ENCODE results near the gene KICS2. TPM values are rescaled to one million over a fixed set of nuclear protein-coding genes. Genes with fewer than 3 reads are reported as not detected.

KICS2 gene
- polyA plus RNA-seq, 3 donors, result 2.7 to 5.5 (median 3.5) TPM

DNA sequence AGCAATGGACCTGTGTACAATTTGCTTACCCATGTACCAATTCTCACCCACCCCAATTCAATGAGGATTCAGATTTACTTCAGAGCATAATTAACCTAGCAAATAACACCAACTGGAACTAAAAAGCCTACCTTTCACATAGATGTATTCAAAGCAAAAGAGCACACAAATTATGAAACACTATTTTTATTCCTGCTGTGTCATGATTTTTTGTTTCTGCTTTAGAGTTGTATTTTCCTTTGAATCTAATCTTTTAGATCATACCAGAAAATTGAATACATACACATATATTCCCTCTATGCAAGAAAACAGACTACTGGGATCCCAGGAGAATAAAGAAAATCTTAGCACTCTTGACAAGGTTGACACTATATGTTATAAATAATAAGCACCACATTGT lies 5.9 kb downstream of the KICS2 start:
- intact Hi-C loops (cut with micrococcal nuclease), result no loop called here
- Histone ChIP-seq H3K4me2 (replicated peaks; ENCODE audit: extremely low read depth, low read length, poor library complexity, severe bottlenecking) (no peak overlapping the region), H3K9me3 (replicated peaks in 1 of 2; ENCODE audit: control insufficient read depth in 1 of 2, insufficient read depth in 1 of 2, low read length in 2 of 2) (no peaks in the 10 kb centered on the region), H3K79me2 (ENCODE audit: insufficient read depth, low read length) (no peaks in the 10 kb centered on the region), H3K27ac (ENCODE audit: low read depth in 1 of 2, low read length in 2 of 2) (no peak overlapping the region), H3K4me3 (replicated peaks in 1 of 3; ENCODE audit: low read depth in 2 of 3, low read length in 3 of 3) (no peak overlapping the region), H3K9ac (ENCODE audit: insufficient read depth, low read length, poor library complexity, severe bottlenecking) (no peak overlapping the region), H3K4me1 (ENCODE audit: control insufficient read depth in 1 of 2, insufficient read depth in 2 of 2, low read length in 2 of 2) (peaks cover 8 to 11% of the 10 kb centered on the region in 2 donors), H3K36me3 (replicated peaks in 1 of 2; ENCODE audit: control insufficient read depth in 1 of 2, insufficient read depth in 2 of 2, low read length in 2 of 2) (peaks cover 3 to 18% of the 10 kb centered on the region in 2 donors), H4K20me1 (ENCODE audit: insufficient read depth, low read length) (no peaks in the 10 kb centered on the region), H3K27me3 (ENCODE audit: control insufficient read depth in 2 of 2, insufficient read depth in 2 of 2, low read length in 2 of 2) (no peaks in the 10 kb centered on the region), H2AFZ (ENCODE audit: insufficient read depth, low read depth, low read length, poor library complexity, severe bottlenecking) (no peak overlapping the region)
- H3K9me3 Mint-ChIP-seq, result peaks cover 0 to 3% (median 0%) of the 10 kb centered on the region in 7 donors
- H3K36me3 Mint-ChIP-seq, result peaks cover 12 to 22% of the 10 kb centered on the region in 2 donors
- TF ChIP-seq, protein P1, sequence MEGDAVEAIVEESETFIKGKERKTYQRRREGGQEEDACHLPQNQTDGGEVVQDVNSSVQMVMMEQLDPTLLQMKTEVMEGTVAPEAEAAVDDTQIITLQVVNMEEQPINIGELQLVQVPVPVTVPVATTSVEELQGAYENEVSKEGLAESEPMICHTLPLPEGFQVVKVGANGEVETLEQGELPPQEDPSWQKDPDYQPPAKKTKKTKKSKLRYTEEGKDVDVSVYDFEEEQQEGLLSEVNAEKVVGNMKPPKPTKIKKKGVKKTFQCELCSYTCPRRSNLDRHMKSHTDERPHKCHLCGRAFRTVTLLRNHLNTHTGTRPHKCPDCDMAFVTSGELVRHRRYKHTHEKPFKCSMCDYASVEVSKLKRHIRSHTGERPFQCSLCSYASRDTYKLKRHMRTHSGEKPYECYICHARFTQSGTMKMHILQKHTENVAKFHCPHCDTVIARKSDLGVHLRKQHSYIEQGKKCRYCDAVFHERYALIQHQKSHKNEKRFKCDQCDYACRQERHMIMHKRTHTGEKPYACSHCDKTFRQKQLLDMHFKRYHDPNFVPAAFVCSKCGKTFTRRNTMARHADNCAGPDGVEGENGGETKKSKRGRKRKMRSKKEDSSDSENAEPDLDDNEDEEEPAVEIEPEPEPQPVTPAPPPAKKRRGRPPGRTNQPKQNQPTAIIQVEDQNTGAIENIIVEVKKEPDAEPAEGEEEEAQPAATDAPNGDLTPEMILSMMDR (IDR thresholded peaks at IDR 0.05), result no peak
- no peak overlapping the region for H3K4me3 Mint-ChIP-seq
- H3K27ac Mint-ChIP-seq, result no peak overlapping the region
- H3K4me1 Mint-ChIP-seq, result peaks cover 25% of the 10 kb centered on the region
- DNase-seq, result no peak
- H3K27me3 Mint-ChIP-seq (ENCODE audit: low read depth in 3 of 3), result no peaks in the 10 kb centered on the region

DNA sequence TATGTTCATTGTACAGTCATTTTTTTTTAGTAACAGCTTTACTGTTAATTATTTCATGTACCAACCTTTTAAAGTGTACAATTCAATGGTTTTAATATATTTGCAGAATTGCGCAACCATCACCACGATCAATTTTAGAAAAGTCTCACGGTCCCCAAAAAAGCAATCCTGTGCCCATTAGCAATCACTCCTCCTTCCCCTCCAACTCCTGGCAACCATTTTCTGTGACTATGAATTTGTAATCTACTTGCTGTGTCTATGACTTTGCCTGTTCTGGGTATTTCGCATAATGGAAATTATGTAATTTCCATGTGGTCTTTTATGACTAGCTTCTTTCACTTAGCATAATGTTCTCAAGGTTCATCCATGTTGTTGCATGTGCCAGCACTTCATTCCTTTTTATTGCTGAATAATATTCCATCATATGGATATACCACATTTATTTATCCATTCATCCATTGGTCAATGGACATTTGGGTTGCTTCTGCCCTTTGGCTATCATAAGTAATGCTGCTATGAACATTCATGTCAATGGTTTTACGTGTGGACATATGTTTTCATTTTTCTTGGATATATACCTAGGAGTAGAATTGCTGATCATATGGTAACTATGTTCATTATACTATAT lies 9.9 kb downstream of the KICS2 start:
- Histone ChIP-seq H2AFZ (ENCODE audit: insufficient read depth, low read depth, low read length, poor library complexity, severe bottlenecking) (no peak overlapping the region), H3K79me2 (ENCODE audit: insufficient read depth, low read length) (no peaks in the 10 kb centered on the region), H3K27me3 (ENCODE audit: control insufficient read depth in 2 of 2, insufficient read depth in 2 of 2, low read length in 2 of 2) (no peaks in the 10 kb centered on the region), H3K4me1 (ENCODE audit: control insufficient read depth in 1 of 2, insufficient read depth in 2 of 2, low read length in 2 of 2) (no peaks in the 10 kb centered on the region), H3K9ac (ENCODE audit: insufficient read depth, low read length, poor library complexity, severe bottlenecking) (no peak overlapping the region), H3K36me3 (replicated peaks in 1 of 2; ENCODE audit: control insufficient read depth in 1 of 2, insufficient read depth in 2 of 2, low read length in 2 of 2) (peaks cover 3 to 18% of the 10 kb centered on the region in 2 donors), H3K9me3 (replicated peaks in 1 of 2; ENCODE audit: control insufficient read depth in 1 of 2, insufficient read depth in 1 of 2, low read length in 2 of 2) (no peaks in the 10 kb centered on the region), H3K4me3 (replicated peaks in 1 of 3; ENCODE audit: low read depth in 2 of 3, low read length in 3 of 3) (no peak overlapping the region), H4K20me1 (ENCODE audit: insufficient read depth, low read length) (no peaks in the 10 kb centered on the region), H3K27ac (ENCODE audit: low read depth in 1 of 2, low read length in 2 of 2) (no peak overlapping the region), H3K4me2 (replicated peaks; ENCODE audit: extremely low read depth, low read length, poor library complexity, severe bottlenecking) (no peak overlapping the region)
- H3K27ac Mint-ChIP-seq, result peak overlapping the region in 1 of 7 donors; percentile 3
- no CpG with 5 or more reads among the region's 5 CpGs for WGBS (ENCODE audit: insufficient coverage)
- TF ChIP-seq, protein P1 (IDR thresholded peaks at IDR 0.05), result no peak
- intact Hi-C loops (cut with micrococcal nuclease), result no loop called here
- no peaks in the 10 kb centered on the region for H3K27me3 Mint-ChIP-seq (ENCODE audit: low read depth in 3 of 3)
- DNase-seq, result peak in 1 of 3 donors; percentile 33
- no peak overlapping the region for H3K4me3 Mint-ChIP-seq
- H3K4me1 Mint-ChIP-seq, result peaks cover 6% of the 10 kb centered on the region
- peaks cover 26% of the 10 kb centered on the region in 2 donors for H3K36me3 Mint-ChIP-seq
- peaks cover 0 to 3% (median 0%) of the 10 kb centered on the region in 7 donors for H3K9me3 Mint-ChIP-seq
